ENCODE measurements around the gene CCSER1. TPM values are rescaled to one million over a fixed set of nuclear protein-coding genes. Genes with fewer than 3 reads are reported as not detected.

CCSER1 gene
- total and polyA plus RNA-seq, 2 of the 8 experiments (the other 6 are each of a cell fraction or from before 2014, with no cell fraction given) = 0.26 to 0.84 TPM

GRCh38 chr4:90403781-90404180, 276.6 kb downstream of the CCSER1 start:
- H4K91ac ChIP-seq (replicated peaks; ENCODE audit: insufficient read length, low read length) = no peak overlapping the region
- DNase-seq (ENCODE audit: low read depth in 1 of 2, low spot score in 2 of 2) = no peak

More at GRCh38 chr4:90403781-90404180, 276.6 kb downstream of the CCSER1 start:
- H3K18ac ChIP-seq (ENCODE audit: extremely low read depth, low read length) = no peak overlapping the region
- no peak overlapping the region for H3K4ac ChIP-seq (replicated peaks; ENCODE audit: insufficient read length, low read depth, low read length)
- H2BK5ac ChIP-seq (ENCODE audit: low read depth, low read length) = no peak overlapping the region
- H3K4me1 ChIP-seq (replicated peaks in 1 of 4; ENCODE audit: control insufficient read depth in 3 of 4, insufficient read depth in 4 of 4, low read length in 3 of 4) = no peaks in the 10 kb centered on the region
- no peak overlapping the region for H4K5ac ChIP-seq (ENCODE audit: insufficient read length, low read depth, low read length)
- H2BK12ac ChIP-seq (ENCODE audit: low read depth, low read length) = no peak overlapping the region
- H2BK15ac ChIP-seq (ENCODE audit: low read length) = no peak overlapping the region
- POLR2A ChIA-PET (ENCODE audit: partially characterized antibody) = no interaction called here
- H3K4me3 ChIP-seq (ENCODE audit: extremely low read depth in 1 of 4, insufficient read depth in 2 of 4, low read depth in 3 of 4, low read length in 4 of 4) = no peak overlapping the region
- no peak overlapping the region for H3K56ac ChIP-seq (replicated peaks; ENCODE audit: insufficient read length, low read depth, low read length)
- no peak overlapping the region for H2BK120ac ChIP-seq (replicated peaks; ENCODE audit: low read depth, low read length)
- H2BK20ac ChIP-seq (ENCODE audit: low read length) = no peak overlapping the region
- H3K23ac ChIP-seq (ENCODE audit: insufficient read length) = no peak overlapping the region
- H3K9ac ChIP-seq (replicated peaks in 1 of 4; ENCODE audit: extremely low read depth in 1 of 4, low read depth in 3 of 4, low read length in 3 of 4) = no peak overlapping the region
- H3K79me2 ChIP-seq (ENCODE audit: control insufficient read depth in 1 of 2, insufficient read depth in 2 of 2, low read length in 2 of 2) = no peaks in the 10 kb centered on the region
- H3K27ac ChIP-seq (ENCODE audit: low read depth, low read length) = no peak overlapping the region
- H4K8ac ChIP-seq (ENCODE audit: extremely low read depth, insufficient read depth, low read length) = no peak overlapping the region
- 96% methylated on average over 6 of the region's 6 CpGs; no CpG with 5 or more reads in 1 of the 2 experiments for WGBS, 2 experiments (ENCODE audit: extremely low coverage in 1 of 2, insufficient coverage in 1 of 2, insufficient read length in 1 of 2, insufficient replicate concordance in 2 of 2, low coverage in 1 of 2, low lambda C conversion rate in 2 of 2, missing lambda C conversion rate in 1 of 2)
- no peak for FAIRE-seq
- TF ChIP-seq JUND (IDR thresholded peaks at IDR 0.05; ENCODE audit: low read length) (no peak), KDM4A (IDR thresholded peaks at IDR 0.05; ENCODE audit: low read depth, low read length, severe bottlenecking) (no peak), POLR2AphosphoS5 (IDR thresholded peaks at IDR 0.05; ENCODE audit: low read depth, low read length) (no peak), CTCF (IDR thresholded peaks at IDR 0.05; ENCODE audit: control extremely low read depth in 1 of 3, insufficient read depth in 1 of 3, low read depth in 1 of 3, low read length in 3 of 3) (no peak), YY1 (IDR thresholded peaks at IDR 0.05; ENCODE audit: low read depth, low read length) (no peak), CEBPB (IDR thresholded peaks at IDR 0.05; ENCODE audit: low read depth, low read length) (no peak), RNF2 (IDR thresholded peaks at IDR 0.05; ENCODE audit: borderline replicate concordance, low read depth, low read length, missing control alignments, poor library complexity, severe bottlenecking) (no peak), SP2 (IDR thresholded peaks at IDR 0.05; ENCODE audit: low read length) (no peak), EGR1 (IDR thresholded peaks at IDR 0.05; ENCODE audit: borderline replicate concordance, low read depth, low read length) (no peak)
- H3K27me3 ChIP-seq (replicated peaks in 1 of 4; ENCODE audit: control insufficient read depth in 3 of 4, extremely low read depth in 1 of 4, insufficient read depth in 3 of 4, low read length in 3 of 4) = no peaks in the 10 kb centered on the region
- H3K23me2 ChIP-seq (ENCODE audit: low read depth, low read length) = no peaks in the 10 kb centered on the region
- H3K36me3 ChIP-seq (ENCODE audit: control insufficient read depth in 2 of 4, insufficient read depth in 4 of 4, low read length in 3 of 4) = no peaks in the 10 kb centered on the region
- no peaks in the 10 kb centered on the region for H4K20me1 ChIP-seq (replicated peaks in 1 of 2; ENCODE audit: control insufficient read depth in 1 of 2, insufficient read depth in 2 of 2, low read length in 2 of 2)
- no peak overlapping the region for H2AFZ ChIP-seq (ENCODE audit: low read length)
- CTCF ChIA-PET (ENCODE audit: partially characterized antibody) = interaction anchor here (0.6 to 1.0 kb wide), 2 partner anchors 9 to 15 kb away, joined by 3 read pairs; no protein-coding TSS in a partner anchor
- no peaks in the 10 kb centered on the region for H3K79me1 ChIP-seq (ENCODE audit: low read depth, low read length)
- no peak overlapping the region for H3K4me2 ChIP-seq (ENCODE audit: insufficient read depth in 1 of 2, low read depth in 2 of 2, low read length in 2 of 2)
- H3K9me3 ChIP-seq (ENCODE audit: insufficient read depth in 2 of 2, low read depth in 1 of 2, low read length in 1 of 2) = peaks cover 8 to 9% of the 10 kb centered on the region in 2 experiments; a peak in 2 of 4 replicates
- H2AK5ac ChIP-seq (ENCODE audit: low read depth, low read length) = no peak overlapping the region
- H3K14ac ChIP-seq (ENCODE audit: insufficient read length) = no peak overlapping the region
